PC-3 (cell line): ENCODE measurements around the gene SINHCAF. TPM values are rescaled to one million over a fixed set of nuclear protein-coding genes. Genes with fewer than 3 reads are reported as not detected.
"Not testable (repeated sequence)": the region's sequence is repeated elsewhere in the genome, so short reads cannot be mapped to it uniquely, and the experiment has no call there.

Experiments
- ATAC-seq: fragments of 200-7000 bp; cut with Tn5 transposase; 2 replicates; pipeline ENCODE4 v1.9.1; 2020; ENCODE audit warnings: mild to moderate bottlenecking, moderate library complexity
- BruUV-seq: library from RNA; stranded (reverse); fragments of 400-500 nt; replicated peaks from 2 replicates; lab custom pipeline; 2021; lab: Mats Ljungman, UMichigan
- CTCF ChIA-PET: fragments of 300-600 bp; sonication (Branson Sonifier 250); formaldehyde crosslinking; loops from one replicate; lab custom pipeline; 2022; ENCODE audit warnings: antibody characterized with exemption; lab: Charles Lee
- POLR2A ChIA-PET: fragments of 300-600 bp; sonication (Branson Sonifier 250); formaldehyde crosslinking; loops from one replicate; lab custom pipeline; 2022; ENCODE audit warnings: antibody characterized with exemption; ENCODE audit not compliant: unreplicated experiment; lab: Charles Lee
- DNase-seq: peaks from one replicate; pipeline ENCODE4 v3.0.0-alpha.2; 2015
- H2AFZ ChIP-seq: fragments of 300-600 bp; sonication (generic); 2 replicates; pipeline ENCODE4 v1.6.0; 2016; ENCODE audit warnings: antibody characterized with exemption, low read length
- H3F3A ChIP-seq: fragments of 300-600 bp; sonication (generic); one replicate; pipeline ENCODE4 v1.6.0; 2017; ENCODE audit warnings: antibody characterized with exemption, low read length, control low read depth, mild to moderate bottlenecking; ENCODE audit not compliant: unreplicated experiment
- H3K27ac ChIP-seq: fragments of 300-600 bp; sonication (generic); 2 replicates; pipeline ENCODE4 v1.5.1; 2016; ENCODE audit warnings: mild to moderate bottlenecking, low read length
- H3K27me3 ChIP-seq: fragments of 300-600 bp; sonication (generic); 2 replicates; pipeline ENCODE4 v1.6.1; 2016; ENCODE audit warnings: low read length, mixed read lengths
- H3K36me3 ChIP-seq: fragments of 300-600 bp; sonication (generic); 2 replicates; pipeline ENCODE4 v1.6.1; 2016; ENCODE audit warnings: low read depth, mixed run types, low read length, mixed read lengths
- H3K4me1 ChIP-seq: fragments of 300-600 bp; sonication (generic); 2 replicates; pipeline ENCODE4 v1.5.1; 2016; ENCODE audit warnings: low read length; ENCODE audit not compliant: insufficient read depth
- H3K4me2 ChIP-seq: fragments of 300-600 bp; sonication (generic); 2 replicates; pipeline ENCODE4 v1.6.0; 2016; ENCODE audit warnings: low read length
- H3K4me3 ChIP-seq: fragments of 300-600 bp; sonication (generic); 2 replicates; pipeline ENCODE4 v1.5.1; 2016; ENCODE audit warnings: mild to moderate bottlenecking, low read length, mixed read lengths
- H3K79me2 ChIP-seq: fragments of 300-600 bp; sonication (generic); 2 replicates; pipeline ENCODE4 v1.6.1; 2017; ENCODE audit warnings: low read length, mixed read lengths
- H3K9ac ChIP-seq: fragments of 300-600 bp; sonication (generic); 2 replicates; pipeline ENCODE4 v1.6.0; 2016; ENCODE audit warnings: mild to moderate bottlenecking, low read length
- H3K9me2 ChIP-seq: fragments of 300-600 bp; sonication (generic); replicated peaks from 2 replicates; pipeline ENCODE4 v1.6.1; 2016; ENCODE audit warnings: mixed run types, low read length, mixed read lengths
- H3K9me3 ChIP-seq: fragments of 300-600 bp; sonication (generic); 2 replicates; pipeline ENCODE4 v1.6.1; 2016; ENCODE audit warnings: low read length, mixed read lengths
- H4K20me1 ChIP-seq: fragments of 300-600 bp; sonication (generic); 2 replicates; pipeline ENCODE4 v1.6.1; 2016; ENCODE audit warnings: low read length, mixed read lengths
- CTCF ChIP-seq: fragments of 300-600 bp; sonication (generic); conservative IDR thresholded peaks from 2 replicates; pipeline ENCODE4 v1.5.1; 2017; ENCODE audit warnings: antibody characterized with exemption, low read depth, mild to moderate bottlenecking, low read length
- EZH2 ChIP-seq: fragments of 300-600 bp; sonication (generic); IDR thresholded peaks from one replicate; pipeline ENCODE4 v1.6.1; 2017; ENCODE audit warnings: antibody characterized with exemption, mild to moderate bottlenecking, low read length; ENCODE audit not compliant: unreplicated experiment
- EZH2phosphoT487 ChIP-seq: fragments of 300-600 bp; sonication (generic); IDR thresholded peaks from 2 replicates; pipeline ENCODE4 v1.6.1; 2018; ENCODE audit warnings: mild to moderate bottlenecking, antibody characterized with exemption, low read length, borderline replicate concordance
- intact Hi-C: fragments of 100-400 bp; cut with micrococcal nuclease; formaldehyde crosslinking; loops from 2 replicates; pipeline ENCODE4 v1.9.0; 2023
- total RNA-seq: library from RNA; depleted of rRNA; stranded (reverse); fragments of >200 nt; gene quantifications from 2 replicates; pipeline ENCODE4 v1.2.3, GENCODE V29; 2014

The SINHCAF gene
- total RNA-seq, 1 experiment from 2014 or later = 32.0 TPM

GRCh38 chr12:31238764-31239387 is 87.1 kb downstream of the SINHCAF start:
- Histone ChIP-seq H3K9ac (no peak overlapping the region), H3K4me2 (peak overlapping the region; percentile 70), H3K4me3 (peak overlapping the region; percentile 41; the same call in 1 of the 2 replicates), H2AFZ (peak overlapping the region; percentile 60), H3K9me2 (no peaks in the 10 kb centered on the region), H3F3A (no peaks in the 10 kb centered on the region), H3K79me2 (no peaks in the 10 kb centered on the region), H3K27ac (no peak overlapping the region), H4K20me1 (no peaks in the 10 kb centered on the region), H3K27me3 (peaks cover 25% of the 10 kb centered on the region), H3K4me1 (no peaks in the 10 kb centered on the region), H3K36me3 (no peaks in the 10 kb centered on the region), H3K9me3 (no peaks in the 10 kb centered on the region)
- TF ChIP-seq CTCF = peak; percentile 94
- no peak for TF ChIP-seq EZH2phosphoT487
- TF ChIP-seq EZH2 = no peak
- CTCF ChIA-PET = no interaction called here
- DNase-seq (peak; percentile 90), ATAC-seq (peak; percentile 83)
- intact Hi-C loops = loop anchor here (2.0 kb wide), 2 partner anchors 122 to 392 kb away; no protein-coding TSS in a partner anchor
- no TSS peak for BruUV-seq
- POLR2A ChIA-PET = no interaction called here

DNA sequence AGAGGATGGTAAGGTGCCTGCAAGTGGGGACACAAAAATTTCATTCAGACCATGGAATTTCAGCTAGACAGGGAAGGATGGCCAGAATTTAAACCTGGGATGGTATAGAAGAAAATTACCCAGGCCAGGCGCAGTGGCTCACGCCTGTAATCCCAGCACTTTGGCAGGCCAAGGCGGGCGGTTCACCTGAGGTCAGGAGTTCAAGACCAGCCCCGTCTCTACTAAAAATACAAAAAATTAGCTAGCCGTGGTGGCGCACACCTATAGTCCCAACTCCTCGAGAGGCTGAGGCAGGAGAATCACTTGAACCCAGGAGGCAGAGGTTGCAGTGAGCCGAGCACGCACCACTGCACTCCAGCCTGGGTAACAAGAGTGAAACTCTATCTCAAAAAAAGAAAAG is 87.6 kb downstream of the SINHCAF start:
- H3K36me3 ChIP-seq, POLR2A ChIA-PET, H4K20me1 ChIP-seq, H3K79me2 ChIP-seq, H3K9me2 ChIP-seq, H3F3A ChIP-seq, ATAC-seq, DNase-seq, H3K9ac ChIP-seq, BruUV-seq, H3K4me1 ChIP-seq, CTCF ChIA-PET, H3K9me3 ChIP-seq, H3K27ac ChIP-seq: not testable (repeated sequence)
- peaks cover 29% of the 10 kb centered on the region for H3K27me3 ChIP-seq
- H3K4me3 ChIP-seq = peak overlapping the region; percentile 41; the same call in 1 of the 2 replicates
- H3K4me2 ChIP-seq = peak overlapping the region; percentile 70
- intact Hi-C loops = loop anchor here (2.0 kb wide), 2 partner anchors 122 to 392 kb away; no protein-coding TSS in a partner anchor
- peak overlapping the region; percentile 60 for H2AFZ ChIP-seq

DNA sequence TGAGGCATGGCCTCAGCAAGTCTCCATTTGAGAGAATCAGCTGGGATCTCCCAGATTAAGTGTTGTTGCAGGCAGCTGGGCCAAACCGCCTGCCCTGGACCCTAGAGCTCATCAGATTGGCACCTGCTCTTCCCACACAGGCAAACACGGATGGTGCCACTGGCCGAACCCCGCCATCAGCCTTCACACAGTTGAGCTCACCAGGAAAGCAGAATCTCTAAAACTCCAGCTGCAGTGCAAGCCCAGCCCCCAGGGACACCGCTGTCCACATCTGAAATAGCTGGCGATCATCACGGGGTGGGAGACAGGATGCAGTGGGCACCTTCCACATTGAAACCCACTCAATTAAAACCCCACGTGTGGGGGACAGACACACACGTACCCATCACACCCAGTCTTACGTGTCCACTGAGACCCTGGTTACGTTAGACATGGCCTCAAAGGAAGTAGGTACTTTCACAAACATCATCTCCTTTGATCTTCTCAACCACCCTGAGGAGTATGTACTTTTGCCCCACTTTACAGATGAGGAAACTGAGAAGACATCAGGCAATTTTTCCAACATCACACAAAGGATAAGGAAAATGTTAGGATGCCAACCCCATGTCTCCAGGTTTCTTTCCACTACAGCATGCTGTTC is 88.8 kb downstream of the SINHCAF start:
- no peak overlapping the region for H3K9ac ChIP-seq
- peaks cover 35% of the 10 kb centered on the region for H3K27me3 ChIP-seq
- no peak for DNase-seq
- H3K9me2 ChIP-seq = no peaks in the 10 kb centered on the region
- no peak overlapping the region for H3K27ac ChIP-seq
- H3K36me3 ChIP-seq = no peaks in the 10 kb centered on the region
- ChIA-PET CTCF (interaction anchor here (0.5 kb wide), 1 partner anchor 292 kb away, joined by 3 read pairs; no protein-coding TSS in a partner anchor), POLR2A (no interaction called here)
- H4K20me1 ChIP-seq = no peaks in the 10 kb centered on the region
- no TSS peak for BruUV-seq
- H3K79me2 ChIP-seq = no peaks in the 10 kb centered on the region
- H3K9me3 ChIP-seq = no peaks in the 10 kb centered on the region
- H2AFZ ChIP-seq = no peak overlapping the region
- no peak overlapping the region for H3K4me2 ChIP-seq
- H3K4me3 ChIP-seq = no peak overlapping the region
- H3F3A ChIP-seq = no peaks in the 10 kb centered on the region
- H3K4me1 ChIP-seq = no peaks in the 10 kb centered on the region
- intact Hi-C loops = no loop called here
- no peak for ATAC-seq
- TF ChIP-seq EZH2phosphoT487 (no peak), EZH2 (no peak), CTCF (no peak)
